ELF-1 (cell line): Measurements from ENCODE around the gene SLX4IP.

ENCODE experiments used
- DNase-seq: peaks from one replicate; pipeline ENCODE4 v3.0.0-alpha.2; 2016; ENCODE audit warnings: low read depth, low spot score

SLX4IP gene

GRCh38 chr20:10648651-10649050 lies 213.5 kb downstream of the SLX4IP start:
- no peak for DNase-seq

- no peak for DNase-seq
These were observed 214.1 kb downstream of the SLX4IP start for GRCh38 chr20:10649080-10649796.

- no peak for DNase-seq
These were observed 214.7 kb downstream of the SLX4IP start for GRCh38 chr20:10649797-10650160.

GRCh38 chr20:10651227-10651990 lies 216.3 kb downstream of the SLX4IP start:
- DNase-seq, result no peak

- no peak for DNase-seq
These were observed 217.1 kb downstream of the SLX4IP start for GRCh38 chr20:10652185-10652584.

GRCh38 chr20:10652660-10653261 lies 217.7 kb downstream of the SLX4IP start:
- DNase-seq, result no peak

GRCh38 chr20:10653599-10654249 lies 218.6 kb downstream of the SLX4IP start:
- no peak for DNase-seq

- DNase-seq, result no peak
These were observed 219.1 kb downstream of the SLX4IP start for GRCh38 chr20:10654250-10654610.

- DNase-seq, result peak; percentile 91
These were observed 219.5 kb downstream of the SLX4IP start for GRCh38 chr20:10654630-10655029.

GRCh38 chr20:10655720-10656669 lies 220.9 kb downstream of the SLX4IP start:
- DNase-seq, result peak; percentile 87

GRCh38 chr20:10657453-10657852 lies 222.3 kb downstream of the SLX4IP start:
- DNase-seq, result no peak

- DNase-seq, result no peak
These were observed 223.1 kb downstream of the SLX4IP start for GRCh38 chr20:10658051-10658823.

- DNase-seq, result no peak
These were observed 223.9 kb downstream of the SLX4IP start for GRCh38 chr20:10658876-10659632.

- DNase-seq, result peak; percentile 67
These were observed 224.8 kb downstream of the SLX4IP start for GRCh38 chr20:10659651-10660601.

GRCh38 chr20:10660661-10661060 lies 225.6 kb downstream of the SLX4IP start:
- peak; percentile 57 for DNase-seq

- DNase-seq, result peak; percentile 45
These were observed 226.2 kb downstream of the SLX4IP start for GRCh38 chr20:10661261-10661660.

GRCh38 chr20:10662151-10662550 lies 227.0 kb downstream of the SLX4IP start:
- DNase-seq, result no peak

GRCh38 chr20:10662661-10663458 lies 227.8 kb downstream of the SLX4IP start:
- DNase-seq, result no peak
